Measurements from ENCODE around the gene MCL1.
"Not testable (repeated sequence)": the region's sequence is repeated elsewhere in the genome, so short reads cannot be mapped to it uniquely, and the experiment has no call there.

MCL1 gene

GRCh38 chr1:150566589-150567340, 12.6 kb downstream of the MCL1 start:
- H3K9me3 ChIP-seq (replicated peaks; ENCODE audit: low read length), result no peaks in the 10 kb centered on the region
- H3K9ac ChIP-seq (ENCODE audit: low read depth, low read length), result peak overlapping the region; percentile 79
- H3K4me2 ChIP-seq (ENCODE audit: low read length), result peak overlapping the region; percentile 70
- peaks cover 80% of the 10 kb centered on the region for H3K4me1 ChIP-seq (ENCODE audit: control insufficient read depth, insufficient read depth, low read length)
- H3K27me3 ChIP-seq (ENCODE audit: control insufficient read depth, insufficient read depth, low read length), result no peaks in the 10 kb centered on the region
- peak overlapping the region; percentile 41 for H3K4me3 ChIP-seq (ENCODE audit: low read length)
- peaks cover 4% of the 10 kb centered on the region for H3K36me3 ChIP-seq (ENCODE audit: insufficient read depth, low read length)

DNA sequence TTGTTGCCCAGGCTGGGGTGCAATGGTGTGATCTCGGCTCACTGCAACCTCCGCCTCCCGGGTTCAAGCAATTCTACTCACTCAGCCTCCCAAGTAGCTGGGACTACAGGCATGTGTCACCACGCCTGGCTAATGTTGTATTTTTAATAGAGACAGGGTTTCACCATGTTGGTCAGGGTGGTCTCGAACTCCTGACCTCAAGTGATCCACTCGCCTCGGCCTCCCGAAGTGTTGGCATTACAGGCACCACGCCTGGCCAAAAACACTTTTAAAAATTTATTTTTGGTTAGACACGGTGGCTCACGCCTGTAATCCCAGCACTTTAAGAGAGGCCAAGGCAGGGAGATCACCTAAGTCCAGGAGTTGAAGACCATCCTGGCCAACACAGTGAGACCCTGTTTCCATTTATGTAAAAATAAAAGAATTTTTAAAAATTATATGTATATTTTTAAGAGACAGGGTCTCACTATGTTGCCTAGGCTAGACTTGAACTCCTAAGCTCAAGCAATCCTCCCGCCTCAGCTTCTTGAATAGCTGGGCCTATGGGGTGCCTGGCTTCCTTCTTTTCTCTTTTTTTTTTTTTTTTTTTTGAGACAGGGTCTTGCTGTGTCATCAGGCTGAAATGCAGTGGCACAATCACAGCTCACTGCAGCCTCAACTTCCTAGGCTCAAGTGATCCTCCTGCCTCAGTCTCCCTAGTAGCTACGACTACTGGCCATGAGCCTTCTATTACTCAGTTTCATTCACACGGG, 14.0 kb downstream of the MCL1 start:
- H3K27me3 ChIP-seq (ENCODE audit: control insufficient read depth, insufficient read depth, low read length); H3K4me2 ChIP-seq (ENCODE audit: low read length); H3K4me3 ChIP-seq (ENCODE audit: low read length); H3K36me3 ChIP-seq (ENCODE audit: insufficient read depth, low read length); H3K9me3 ChIP-seq (replicated peaks; ENCODE audit: low read length): not testable (repeated sequence)
- H3K9ac ChIP-seq (ENCODE audit: low read depth, low read length), result peak overlapping the region; percentile 97
- peaks cover 87% of the 10 kb centered on the region for H3K4me1 ChIP-seq (ENCODE audit: control insufficient read depth, insufficient read depth, low read length)

DNA sequence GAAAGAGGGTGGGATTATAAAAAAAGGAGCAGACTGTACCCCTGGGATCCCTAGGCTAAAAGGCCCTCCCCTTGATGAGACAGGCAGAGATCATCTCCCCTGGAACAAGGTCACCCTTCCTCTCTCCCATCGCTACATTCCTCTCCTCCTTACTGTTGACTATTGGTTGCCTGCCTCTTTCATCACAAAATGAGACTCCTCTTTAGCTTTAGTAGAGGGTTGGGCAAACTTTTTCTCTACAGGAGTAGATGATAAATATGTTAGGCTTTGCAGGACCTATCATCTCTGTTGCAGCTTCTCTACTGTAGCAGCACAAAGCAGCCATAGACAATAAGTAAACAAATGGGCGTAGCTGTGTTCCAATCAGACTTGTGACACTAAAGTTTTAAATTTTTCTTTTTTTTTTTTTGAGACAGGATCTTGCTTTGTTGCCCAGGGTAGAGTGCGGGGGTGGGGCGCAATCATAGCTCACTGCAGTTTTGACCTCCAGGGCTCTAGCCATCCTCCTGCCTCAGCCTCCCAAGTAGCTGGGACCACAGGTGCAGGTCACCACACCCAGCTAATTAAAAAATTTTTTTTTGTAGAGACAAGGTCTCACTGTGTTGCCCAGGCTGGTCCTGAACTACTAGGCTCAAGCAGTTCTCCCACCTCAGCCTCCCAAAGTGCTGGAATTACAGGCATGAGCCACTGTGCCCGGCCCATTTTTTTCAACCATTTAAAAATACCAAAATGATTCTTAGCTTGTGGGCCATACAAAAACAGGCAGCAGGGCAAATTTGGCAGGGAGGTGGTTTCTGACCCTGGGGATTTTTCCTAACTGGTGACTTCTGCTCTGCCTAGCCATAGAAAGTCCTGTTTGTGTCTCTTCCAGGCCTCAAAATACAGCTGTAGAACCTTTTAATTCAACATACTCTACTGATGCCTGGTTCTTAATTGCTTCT, 15.1 kb downstream of the MCL1 start:
- Histone ChIP-seq H3K4me1 (ENCODE audit: control insufficient read depth, insufficient read depth, low read length) (peaks cover 81% of the 10 kb centered on the region), H3K9ac (ENCODE audit: low read depth, low read length) (peak overlapping the region; percentile 97), H3K9me3 (replicated peaks; ENCODE audit: low read length) (no peaks in the 10 kb centered on the region), H3K36me3 (ENCODE audit: insufficient read depth, low read length) (no peaks in the 10 kb centered on the region), H3K4me3 (ENCODE audit: low read length) (peak overlapping the region; percentile 18), H3K27me3 (ENCODE audit: control insufficient read depth, insufficient read depth, low read length) (no peaks in the 10 kb centered on the region), H3K4me2 (ENCODE audit: low read length) (peak overlapping the region; percentile 87)

GRCh38 chr1:150563340-150564038, 15.9 kb downstream of the MCL1 start:
- H3K4me1 ChIP-seq (ENCODE audit: control insufficient read depth, insufficient read depth, low read length), result peaks cover 72% of the 10 kb centered on the region
- no peaks in the 10 kb centered on the region for H3K36me3 ChIP-seq (ENCODE audit: insufficient read depth, low read length)
- no peaks in the 10 kb centered on the region for H3K9me3 ChIP-seq (replicated peaks; ENCODE audit: low read length)
- H3K27me3 ChIP-seq (ENCODE audit: control insufficient read depth, insufficient read depth, low read length), result no peaks in the 10 kb centered on the region
- peak overlapping the region; percentile 18 for H3K4me3 ChIP-seq (ENCODE audit: low read length)
- H3K9ac ChIP-seq (ENCODE audit: low read depth, low read length), result peak overlapping the region; percentile 97
- H3K4me2 ChIP-seq (ENCODE audit: low read length), result peak overlapping the region; percentile 87

DNA sequence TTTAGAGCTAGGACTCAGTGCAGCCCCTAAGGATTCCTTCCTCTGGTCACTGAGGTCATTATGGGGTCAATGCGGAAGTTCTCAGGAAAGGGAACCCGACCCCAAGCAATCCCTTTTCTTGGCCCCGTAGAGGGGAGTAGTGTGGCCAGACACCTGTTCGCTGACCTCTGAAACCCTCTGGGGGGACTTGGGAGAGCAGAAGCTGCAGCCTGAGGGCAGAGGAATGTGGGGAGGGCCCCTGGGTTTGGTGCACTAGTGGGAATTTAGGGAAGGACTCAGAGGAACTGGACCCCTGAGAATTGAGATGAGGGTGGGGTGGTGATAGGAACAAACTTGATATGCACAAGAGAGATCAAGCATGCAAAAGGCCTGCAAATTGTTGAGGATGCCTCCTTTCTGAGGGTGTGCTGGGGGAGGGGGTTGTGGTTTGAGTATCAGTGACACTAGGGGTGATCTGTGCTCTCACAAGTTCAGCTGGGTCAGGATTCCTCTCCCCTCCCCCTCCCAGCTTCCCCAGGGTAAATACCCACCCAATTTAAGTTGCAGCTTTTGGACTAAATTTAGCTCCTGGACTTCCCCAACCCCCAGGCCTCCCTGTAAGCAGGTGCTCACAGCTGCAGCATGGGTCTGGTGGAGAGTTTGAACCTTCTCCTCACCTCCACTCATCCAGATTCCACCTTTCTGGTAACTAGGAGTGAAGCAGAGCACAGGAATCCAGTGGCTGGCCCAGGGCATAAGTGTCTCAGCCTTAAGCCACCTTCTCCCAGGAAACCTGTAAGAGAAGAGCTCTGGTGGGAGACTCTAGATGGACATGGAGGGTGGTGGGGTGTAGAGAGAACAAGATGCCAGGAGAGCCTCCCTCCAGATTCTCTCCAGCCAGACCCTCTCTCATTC, 16.7 kb downstream of the MCL1 start:
- Histone ChIP-seq H3K4me1 (ENCODE audit: control insufficient read depth, insufficient read depth, low read length) (peaks cover 65% of the 10 kb centered on the region), H3K4me2 (ENCODE audit: low read length) (peak overlapping the region; percentile 87), H3K27me3 (ENCODE audit: control insufficient read depth, insufficient read depth, low read length) (no peaks in the 10 kb centered on the region), H3K9ac (ENCODE audit: low read depth, low read length) (peak overlapping the region; percentile 97), H3K4me3 (ENCODE audit: low read length) (peak overlapping the region; percentile 67), H3K9me3 (replicated peaks; ENCODE audit: low read length) (no peaks in the 10 kb centered on the region), H3K36me3 (ENCODE audit: insufficient read depth, low read length) (no peaks in the 10 kb centered on the region)

- Histone ChIP-seq H3K4me1 (ENCODE audit: control insufficient read depth, insufficient read depth, low read length) (peaks cover 58% of the 10 kb centered on the region), H3K36me3 (ENCODE audit: insufficient read depth, low read length) (no peaks in the 10 kb centered on the region), H3K27me3 (ENCODE audit: control insufficient read depth, insufficient read depth, low read length) (no peaks in the 10 kb centered on the region), H3K4me2 (ENCODE audit: low read length) (peak overlapping the region; percentile 87), H3K9ac (ENCODE audit: low read depth, low read length) (peak overlapping the region; percentile 97), H3K9me3 (replicated peaks; ENCODE audit: low read length) (no peaks in the 10 kb centered on the region), H3K4me3 (ENCODE audit: low read length) (peak overlapping the region; percentile 67)
Measured at GRCh38 chr1:150561974-150562445, 17.4 kb downstream of the MCL1 start.

GRCh38 chr1:150561254-150561973, 18.0 kb downstream of the MCL1 start:
- Histone ChIP-seq H3K4me1 (ENCODE audit: control insufficient read depth, insufficient read depth, low read length) (peaks cover 52% of the 10 kb centered on the region), H3K9me3 (replicated peaks; ENCODE audit: low read length) (no peaks in the 10 kb centered on the region), H3K4me2 (ENCODE audit: low read length) (peak overlapping the region; percentile 87), H3K36me3 (ENCODE audit: insufficient read depth, low read length) (no peaks in the 10 kb centered on the region), H3K9ac (ENCODE audit: low read depth, low read length) (peak overlapping the region; percentile 97), H3K4me3 (ENCODE audit: low read length) (peak overlapping the region; percentile 74), H3K27me3 (ENCODE audit: control insufficient read depth, insufficient read depth, low read length) (no peaks in the 10 kb centered on the region)

- Histone ChIP-seq H3K9ac (ENCODE audit: low read depth, low read length) (peak overlapping the region; percentile 97), H3K27me3 (ENCODE audit: control insufficient read depth, insufficient read depth, low read length) (no peaks in the 10 kb centered on the region), H3K4me2 (ENCODE audit: low read length) (peak overlapping the region; percentile 85), H3K9me3 (replicated peaks; ENCODE audit: low read length) (no peaks in the 10 kb centered on the region), H3K4me3 (ENCODE audit: low read length) (peak overlapping the region; percentile 74), H3K36me3 (ENCODE audit: insufficient read depth, low read length) (no peaks in the 10 kb centered on the region), H3K4me1 (ENCODE audit: control insufficient read depth, insufficient read depth, low read length) (peaks cover 49% of the 10 kb centered on the region)
Measured at GRCh38 chr1:150560576-150561253, 18.7 kb downstream of the MCL1 start.

- Histone ChIP-seq H3K9ac (ENCODE audit: low read depth, low read length) (peak overlapping the region; percentile 97), H3K9me3 (replicated peaks; ENCODE audit: low read length) (no peaks in the 10 kb centered on the region), H3K36me3 (ENCODE audit: insufficient read depth, low read length) (peaks cover 3% of the 10 kb centered on the region), H3K4me1 (ENCODE audit: control insufficient read depth, insufficient read depth, low read length) (peaks cover 45% of the 10 kb centered on the region), H3K4me3 (ENCODE audit: low read length) (peak overlapping the region; percentile 74), H3K4me2 (ENCODE audit: low read length) (peak overlapping the region; percentile 85), H3K27me3 (ENCODE audit: control insufficient read depth, insufficient read depth, low read length) (no peaks in the 10 kb centered on the region)
Measured at GRCh38 chr1:150560011-150560438, 19.4 kb downstream of the MCL1 start.

All from skeletal muscle satellite cell (primary cell).